Erythroblast (primary cell): Measurements from ENCODE around the gene S100A11.

Experiments used
- GATA1 ChIP-seq: IDR thresholded peaks from 2 replicates; pipeline ENCODE4 v1.6.1; 2011; ENCODE audit warnings: low read depth, mild to moderate bottlenecking, control low read depth, low read length, moderate library complexity
- POLR2A ChIP-seq: IDR thresholded peaks from 2 replicates; pipeline ENCODE4 v1.6.1; 2011; ENCODE audit warnings: mild to moderate bottlenecking, low read length

DNA sequence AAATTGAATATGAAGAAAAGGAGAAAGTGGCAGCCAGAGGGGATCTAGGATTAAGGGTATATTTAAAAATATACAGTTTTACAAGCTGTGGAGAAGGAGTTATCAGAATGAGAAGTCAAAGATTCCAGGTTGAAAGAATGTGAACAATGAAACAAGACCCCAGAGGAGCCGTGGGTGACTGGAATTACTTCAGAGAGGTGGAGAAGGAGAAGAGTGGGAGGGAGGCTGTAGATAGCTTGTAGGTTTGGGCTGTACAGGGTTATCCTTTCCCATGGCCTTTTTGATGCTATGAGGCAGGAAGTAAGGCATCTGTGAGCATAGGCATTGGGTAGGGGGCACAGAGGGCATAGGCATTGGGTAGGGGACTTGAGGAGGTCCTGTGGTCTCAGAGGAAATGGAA is 5.2 kb upstream of the S100A11 start:
- TF ChIP-seq POLR2A (no peak), GATA1 (no peak)
